HepG2 (cell line): Measurements from ENCODE around the gene IRF6. TPM values are rescaled to one million over a fixed set of nuclear protein-coding genes. Genes with fewer than 3 reads are reported as not detected.

Experiments
- ATAC-seq: fragments of 200-7000 bp; cut with Tn5 transposase; 3 replicates; pipeline ENCODE4 v1.9.1; 2020; ENCODE audit warnings: mild to moderate bottlenecking, moderate library complexity
- BruUV-seq: library from RNA; stranded (reverse); fragments of 400-500 nt; replicated peaks from 2 replicates; lab custom pipeline; 2021; lab: Mats Ljungman, UMichigan
- CTCF ChIA-PET: fragments of 300-600 bp; formaldehyde crosslinking; extraction: SDS; loops from one replicate; lab custom pipeline; 2021; ENCODE audit warnings: low total read pairs, inconsistent platforms, low intra/inter-chr PET ratio; lab: Yijun Ruan, JAX
- POLR2A ChIA-PET: fragments of 350-600 bp; sonication (Branson Sonifier 250); formaldehyde crosslinking; loops from one replicate; lab custom pipeline; 2020; ENCODE audit warnings: antibody characterized with exemption, inconsistent platforms; lab: Yijun Ruan, JAX
- DNase-seq: peaks from one replicate; pipeline ENCODE4 v3.0.0-alpha.2; 2015; ENCODE audit warnings: low spot score
- FAIRE-seq: peaks from 3 replicates; lab custom pipeline; 2011; peaks lifted over from hg19 to GRCh38; lab: Jason Lieb, UNC
- H2AFZ ChIP-seq: one replicate; pipeline ENCODE4 v1.6.1; 2011; ENCODE audit warnings: low read length, inconsistent platforms
- H3K27ac ChIP-seq: fragments of 300-600 bp; 3 replicates; pipeline ENCODE4 v1.8.0; 2011; ENCODE audit warnings: mixed run types, mild to moderate bottlenecking, mixed read lengths, low read length, inconsistent platforms; ENCODE audit not compliant: insufficient read depth; ENCODE audit errors: extremely low read length
- H3K27me3 ChIP-seq, 2 experiments: fragments of 200-600 bp in 1 of 2; 2 replicates in 1 of 2; 3 replicates in 1 of 2; pipeline versions ENCODE4 v1.6.0 to v1.8.0; 2011; ENCODE audit warnings: low read length in 2 of 2, mild to moderate bottlenecking in 2 of 2, moderate library complexity in 2 of 2, inconsistent platforms in 1 of 2; ENCODE audit not compliant: insufficient read depth in 2 of 2, control insufficient read depth in 1 of 2
- H3K36me3 ChIP-seq, 2 experiments: fragments of 200-600 bp in 1 of 2; replicated peaks in 1 of 2; 2 replicates in 1 of 2; 3 replicates in 1 of 2; pipeline versions ENCODE4 v1.5.1 to v1.8.0; 2011; ENCODE audit warnings: low read length in 2 of 2, inconsistent platforms in 1 of 2; ENCODE audit not compliant: insufficient read depth in 2 of 2, control insufficient read depth in 1 of 2
- H3K4me1 ChIP-seq: 2 replicates; pipeline ENCODE4 v1.5.1; 2012; ENCODE audit warnings: low read length, inconsistent platforms; ENCODE audit not compliant: insufficient read depth
- H3K4me2 ChIP-seq: 2 replicates; pipeline ENCODE4 v1.6.0; 2011; ENCODE audit warnings: low read depth, low read length, inconsistent platforms
- H3K4me3 ChIP-seq, 3 experiments: fragments of 200-600 bp in 1 of 3; sonication (generic), shearing (Covaris generic) in 1 of 3; replicated peaks in 1 of 3; 2 replicates each; pipeline ENCODE4 v1.5.1; 2011 to 2016; ENCODE audit warnings: low read length in 3 of 3, inconsistent platforms in 2 of 3, low read depth in 2 of 3, mild to moderate bottlenecking in 2 of 3, control low read depth in 1 of 3, mixed read lengths in 1 of 3; ENCODE audit not compliant: insufficient read depth in 1 of 3
- H3K79me2 ChIP-seq: one replicate; pipeline ENCODE4 v1.6.1; 2011; ENCODE audit warnings: low read length, inconsistent platforms; ENCODE audit not compliant: insufficient read depth
- H3K9ac ChIP-seq: 2 replicates; pipeline ENCODE4 v1.6.0; 2011; ENCODE audit warnings: mild to moderate bottlenecking, low read depth, low read length, inconsistent platforms; ENCODE audit not compliant: insufficient read depth
- H3K9me3 ChIP-seq: 2 replicates; pipeline ENCODE4 v1.5.1; 2012; ENCODE audit warnings: mild to moderate bottlenecking, low read length
- H4K20me1 ChIP-seq: 2 replicates; pipeline ENCODE4 v1.6.0; 2011; ENCODE audit warnings: inconsistent platforms, mild to moderate bottlenecking, low read length, moderate library complexity; ENCODE audit not compliant: insufficient read depth
- FOXO1 ChIP-seq: sonication (generic); formaldehyde crosslinking; IDR thresholded peaks from 2 replicates; pipeline ENCODE4 v1.4.0; 2020; ENCODE audit warnings: missing genetic modification reagents
- HOXA3 ChIP-seq: sonication (generic); formaldehyde crosslinking; IDR thresholded peaks from 2 replicates; pipeline ENCODE4 v1.5.0; 2020; ENCODE audit warnings: missing genetic modification reagents
- KLF11 ChIP-seq: IDR thresholded peaks from 2 replicates; pipeline ENCODE4 v1.6.1; 2016; ENCODE audit warnings: missing compliant biosample characterization
- MAFG ChIP-seq: sonication (generic); formaldehyde crosslinking; IDR thresholded peaks from 2 replicates; pipeline ENCODE4 v1.5.1; 2020; ENCODE audit warnings: mild to moderate bottlenecking, missing genetic modification reagents
- MIXL1 ChIP-seq: IDR thresholded peaks from 2 replicates; pipeline ENCODE4 v1.6.1; 2016
- MTA1 ChIP-seq: sonication (generic); formaldehyde crosslinking; IDR thresholded peaks from 2 replicates; pipeline ENCODE4 v1.4.0; 2020; ENCODE audit warnings: missing genetic modification reagents, mild to moderate bottlenecking, borderline replicate concordance
- SIN3B ChIP-seq: fragments of 150-350 bp; IDR thresholded peaks from 2 replicates; pipeline ENCODE4 v1.6.1; 2014; ENCODE audit warnings: low read length
- TARDBP ChIP-seq: sonication (generic); formaldehyde crosslinking; IDR thresholded peaks from 2 replicates; pipeline ENCODE4 v1.8.0; 2022; ENCODE audit warnings: mild to moderate bottlenecking, missing genetic modification reagents
- ZBTB8A ChIP-seq: sonication (generic); formaldehyde crosslinking; IDR thresholded peaks from 2 replicates; pipeline ENCODE4 v1.4.0; 2020; ENCODE audit warnings: mild to moderate bottlenecking, low read depth, missing genetic modification reagents, borderline replicate concordance
- ZNF281 ChIP-seq: sonication (generic); formaldehyde crosslinking; IDR thresholded peaks from 2 replicates; pipeline ENCODE4 v1.4.0; 2020; ENCODE audit warnings: missing genetic modification reagents, borderline replicate concordance
- ZNF674 ChIP-seq: sonication (generic); formaldehyde crosslinking; IDR thresholded peaks from 2 replicates; pipeline ENCODE4 v1.5.0; 2020; ENCODE audit warnings: low read depth, mild to moderate bottlenecking, missing genetic modification reagents
- ZNF772 ChIP-seq: sonication (generic); formaldehyde crosslinking; IDR thresholded peaks from 2 replicates; pipeline ENCODE4 v1.5.0; 2020; ENCODE audit warnings: mild to moderate bottlenecking, missing genetic modification reagents
- in situ Hi-C: cut with HindIII; loops from 2 replicates; pipeline ENCODE4 v1.10.0; 2017; ENCODE audit warnings: low pct_unique_long_range_greater_than_20kb; ENCODE audit not compliant: extremely low pct_ligation_motif_present
- intact Hi-C: fragments of 100-400 bp; cut with micrococcal nuclease; formaldehyde crosslinking; loops from one replicate; pipeline ENCODE4 v1.10.0; 2022; ENCODE audit not compliant: unreplicated experiment
- polyA plus RNA-seq, 8 experiments: library from polyadenylated mRNA; depleted of rRNA in 3 of 8; stranded (reverse) in 7 of 8; unstranded in 1 of 8; fragments of >200 nt; fragmentation: Illumina TruSeq in 4 of 8; extraction: Trizol in 4 of 8; gene quantifications; 2 replicates each; pipeline versions ENCODE4 v1.2.1 to v1.2.3, GENCODE V29; 2011 to 2016; ENCODE audit warnings: low read depth in 4 of 8, missing spikeins in 1 of 8, mixed read lengths in 1 of 8; ENCODE audit not compliant: insufficient read depth in 1 of 8
- total RNA-seq, 5 experiments: library from RNA; depleted of rRNA; stranded (reverse); fragments of >200 nt; fragmentation: Illumina TruSeq; extraction: Trizol; gene quantifications; 2 replicates each; pipeline ENCODE4 v1.2.3, GENCODE V29; 2016; ENCODE audit warnings: low read depth in 1 of 5
- TF ChIP-seq, protein P1 (sequence below): sonication (generic); formaldehyde crosslinking; IDR thresholded peaks from 2 replicates; pipeline ENCODE4 v1.8.1; 2022; ENCODE audit warnings: low read depth, mild to moderate bottlenecking, missing genetic modification reagents
- TF ChIP-seq, protein P2 (sequence below), 2 experiments: sonication (generic) in 1 of 2; formaldehyde crosslinking in 1 of 2; IDR thresholded peaks; 2 replicates each; pipeline versions ENCODE4 v1.4.0 to v1.6.1; 2016 to 2020; ENCODE audit warnings: borderline replicate concordance in 1 of 2, low read depth in 1 of 2, mild to moderate bottlenecking in 1 of 2, missing genetic modification reagents in 1 of 2

The IRF6 gene
- total and polyA plus RNA-seq, 2 of the 13 experiments (the other 11 are each of a cell fraction or from before 2014, with no cell fraction given): 0.02 TPM; not detected in 1

DNA sequence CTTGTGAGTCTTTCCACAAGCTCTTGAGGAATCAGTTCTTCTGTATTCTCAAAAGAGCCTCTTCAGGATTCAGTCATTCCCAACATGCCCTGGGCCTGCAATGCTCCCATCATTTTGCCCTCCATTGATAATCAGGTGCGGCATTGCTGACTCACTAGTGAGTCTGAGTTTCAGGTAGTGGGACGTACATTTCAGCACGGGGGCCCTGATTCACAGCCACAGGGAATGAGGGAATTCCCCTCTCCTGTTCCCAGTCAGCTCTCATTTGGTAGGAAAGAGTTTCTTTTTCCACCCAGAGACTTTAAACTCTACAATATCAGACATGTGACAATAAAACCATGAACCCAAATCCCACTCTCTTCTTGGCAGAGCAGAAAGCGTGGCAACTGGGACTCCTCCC is 3.7 kb upstream of the IRF6 start (continued):
- TF ChIP-seq MAFG (CRISPR knock-in tag) (no peak), SIN3B (no peak), ZNF772 (CRISPR knock-in tag) (no peak), MTA1 (CRISPR knock-in tag) (no peak), FOXO1 (CRISPR knock-in tag) (no peak), MIXL1 (no peak), TARDBP (no peak), KLF11 (CRISPR knock-in tag) (no peak)
- TF ChIP-seq, protein P1, sequence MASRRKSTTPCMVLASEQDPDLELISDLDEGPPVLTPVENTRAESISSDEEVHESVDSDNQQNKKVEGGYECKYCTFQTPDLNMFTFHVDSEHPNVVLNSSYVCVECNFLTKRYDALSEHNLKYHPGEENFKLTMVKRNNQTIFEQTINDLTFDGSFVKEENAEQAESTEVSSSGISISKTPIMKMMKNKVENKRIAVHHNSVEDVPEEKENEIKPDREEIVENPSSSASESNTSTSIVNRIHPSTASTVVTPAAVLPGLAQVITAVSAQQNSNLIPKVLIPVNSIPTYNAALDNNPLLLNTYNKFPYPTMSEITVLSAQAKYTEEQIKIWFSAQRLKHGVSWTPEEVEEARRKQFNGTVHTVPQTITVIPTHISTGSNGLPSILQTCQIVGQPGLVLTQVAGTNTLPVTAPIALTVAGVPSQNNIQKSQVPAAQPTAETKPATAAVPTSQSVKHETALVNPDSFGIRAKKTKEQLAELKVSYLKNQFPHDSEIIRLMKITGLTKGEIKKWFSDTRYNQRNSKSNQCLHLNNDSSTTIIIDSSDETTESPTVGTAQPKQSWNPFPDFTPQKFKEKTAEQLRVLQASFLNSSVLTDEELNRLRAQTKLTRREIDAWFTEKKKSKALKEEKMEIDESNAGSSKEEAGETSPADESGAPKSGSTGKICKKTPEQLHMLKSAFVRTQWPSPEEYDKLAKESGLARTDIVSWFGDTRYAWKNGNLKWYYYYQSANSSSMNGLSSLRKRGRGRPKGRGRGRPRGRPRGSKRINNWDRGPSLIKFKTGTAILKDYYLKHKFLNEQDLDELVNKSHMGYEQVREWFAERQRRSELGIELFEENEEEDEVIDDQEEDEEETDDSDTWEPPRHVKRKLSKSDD (CRISPR knock-in tag): no peak
- TF ChIP-seq, all 625 proteins: peak for 0

GRCh38 chr1:209808059-209808581 is 2.2 kb upstream of the IRF6 start:
- FAIRE-seq (no peak), ATAC-seq (peak; percentile 71), DNase-seq (peak; percentile 15)
- no peak overlapping the region for H3K27ac ChIP-seq
- H3K36me3 ChIP-seq: no peaks in the 10 kb centered on the region
- no TSS peak for BruUV-seq
- no peak overlapping the region for H3K9ac ChIP-seq
- H3K4me1 ChIP-seq: peaks cover under 1% of the 10 kb centered on the region; the same call in 1 of the 2 replicates
- no peaks in the 10 kb centered on the region for H4K20me1 ChIP-seq
- H3K9me3 ChIP-seq: no peaks in the 10 kb centered on the region
- intact Hi-C loops: no loop called here
- no peak overlapping the region for H2AFZ ChIP-seq
- peaks cover 0 to 9% of the 10 kb centered on the region in 2 experiments; a peak in 1 of 5 replicates for H3K27me3 ChIP-seq
- POLR2A ChIA-PET: no interaction called here
- in situ Hi-C loops: no loop called here
- H3K4me3 ChIP-seq: no peak overlapping the region
- H3K79me2 ChIP-seq: no peaks in the 10 kb centered on the region
- CTCF ChIA-PET: no interaction called here
- no peak overlapping the region for H3K4me2 ChIP-seq
- TF ChIP-seq ZBTB8A (CRISPR knock-in tag): no peak
- TF ChIP-seq ZNF674 (CRISPR knock-in tag): no peak
- TF ChIP-seq, protein P2, sequence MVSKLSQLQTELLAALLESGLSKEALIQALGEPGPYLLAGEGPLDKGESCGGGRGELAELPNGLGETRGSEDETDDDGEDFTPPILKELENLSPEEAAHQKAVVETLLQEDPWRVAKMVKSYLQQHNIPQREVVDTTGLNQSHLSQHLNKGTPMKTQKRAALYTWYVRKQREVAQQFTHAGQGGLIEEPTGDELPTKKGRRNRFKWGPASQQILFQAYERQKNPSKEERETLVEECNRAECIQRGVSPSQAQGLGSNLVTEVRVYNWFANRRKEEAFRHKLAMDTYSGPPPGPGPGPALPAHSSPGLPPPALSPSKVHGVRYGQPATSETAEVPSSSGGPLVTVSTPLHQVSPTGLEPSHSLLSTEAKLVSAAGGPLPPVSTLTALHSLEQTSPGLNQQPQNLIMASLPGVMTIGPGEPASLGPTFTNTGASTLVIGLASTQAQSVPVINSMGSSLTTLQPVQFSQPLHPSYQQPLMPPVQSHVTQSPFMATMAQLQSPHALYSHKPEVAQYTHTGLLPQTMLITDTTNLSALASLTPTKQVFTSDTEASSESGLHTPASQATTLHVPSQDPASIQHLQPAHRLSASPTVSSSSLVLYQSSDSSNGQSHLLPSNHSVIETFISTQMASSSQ (IDR thresholded peaks at IDR 0.05; ENCODE audit: low read depth): no peak
- TF ChIP-seq, protein P2 (CRISPR knock-in tag; IDR thresholded peaks at IDR 0.05; ENCODE audit: borderline replicate concordance): no peak
- TF ChIP-seq ZNF281 (CRISPR knock-in tag): peak; percentile 27; the same call in 1 of the 2 replicates
- no peak for TF ChIP-seq HOXA3 (CRISPR knock-in tag)
